ENCODE results near the gene ENKD1. TPM values are rescaled to one million over a fixed set of nuclear protein-coding genes. Genes with fewer than 3 reads are reported as not detected.
A peak's percentile ranks its signal among the peaks of the same experiment; 100 is the strongest.

The ENKD1 gene
- polyA plus RNA-seq, 4 donors, result 20.4 to 31.1 (median 24.8) TPM

- DNase-seq (ENCODE audit: low read depth in 4 of 4, low spot score in 3 of 4), result no peak
These were observed 2.3 kb downstream of the ENKD1 start for GRCh38 chr16:67664258-67664657.

- no peak for DNase-seq (ENCODE audit: low read depth in 4 of 4, low spot score in 3 of 4)
These were observed 2.7 kb downstream of the ENKD1 start for GRCh38 chr16:67663877-67664222.

GRCh38 chr16:67663151-67663876 lies 3.2 kb downstream of the ENKD1 start:
- no peak for DNase-seq (ENCODE audit: low read depth in 4 of 4, low spot score in 3 of 4)

- DNase-seq (ENCODE audit: low read depth in 4 of 4, low spot score in 3 of 4), result no peak
These were observed 3.9 kb downstream of the ENKD1 start for GRCh38 chr16:67662653-67663010.

GRCh38 chr16:67661886-67662652 lies 4.5 kb downstream of the ENKD1 start:
- DNase-seq (ENCODE audit: low read depth in 4 of 4, low spot score in 3 of 4), result no peak

GRCh38 chr16:67661101-67661761 lies 5.3 kb downstream of the ENKD1 start:
- peak in 1 of 4 donors; percentile 58 for DNase-seq (ENCODE audit: low read depth in 4 of 4, low spot score in 3 of 4)

- peak; percentile 87 to 90 (median 88) for DNase-seq (ENCODE audit: low read depth in 4 of 4, low spot score in 3 of 4)
These were observed 6.0 kb downstream of the ENKD1 start, which contains the start of gene PARD6A for GRCh38 chr16:67660564-67661028. TSS of gene PARD6A (plus strand) at chr16:67660960. CDS start at chr16:67661039, 79 bp downstream.

- DNase-seq (ENCODE audit: low read depth in 4 of 4, low spot score in 3 of 4), result peak; percentile 85 to 87 (median 86)
These were observed 6.6 kb downstream of the ENKD1 start, which contains the start of gene ACD for GRCh38 chr16:67659675-67660563. TSS of gene ACD (minus strand) at chr16:67660260. CDS start at chr16:67660220, 40 bp downstream.

GRCh38 chr16:67658849-67659674 lies 7.5 kb downstream of the ENKD1 start:
- no peak for DNase-seq (ENCODE audit: low read depth in 4 of 4, low spot score in 3 of 4)

- DNase-seq (ENCODE audit: low read depth in 4 of 4, low spot score in 3 of 4), result no peak
These were observed 8.6 kb downstream of the ENKD1 start for GRCh38 chr16:67657751-67658518.

GRCh38 chr16:67657017-67657608 lies 9.4 kb downstream of the ENKD1 start:
- no peak for DNase-seq (ENCODE audit: low read depth in 4 of 4, low spot score in 3 of 4)

- no peak for DNase-seq (ENCODE audit: low read depth in 4 of 4, low spot score in 3 of 4)
These were observed 10.1 kb downstream of the ENKD1 start for GRCh38 chr16:67656344-67657016.

- no peak for DNase-seq (ENCODE audit: low read depth in 4 of 4, low spot score in 3 of 4)
These were observed 11.2 kb downstream of the ENKD1 start for GRCh38 chr16:67655363-67655762.

GRCh38 chr16:67654403-67654911 lies 12.1 kb downstream of the ENKD1 start:
- DNase-seq (ENCODE audit: low read depth in 4 of 4, low spot score in 3 of 4), result no peak

GRCh38 chr16:67653789-67654402 lies 12.7 kb downstream of the ENKD1 start:
- DNase-seq (ENCODE audit: low read depth in 4 of 4, low spot score in 3 of 4), result no peak

- no peak for DNase-seq (ENCODE audit: low read depth in 4 of 4, low spot score in 3 of 4)
These were observed 13.3 kb downstream of the ENKD1 start for GRCh38 chr16:67653128-67653788.

All from right renal pelvis (tissue), 4 donors.